ENCODE results near the gene CREB3L2. TPM values are rescaled to one million over a fixed set of nuclear protein-coding genes. Genes with fewer than 3 reads are reported as not detected.

CREB3L2 gene
- total RNA-seq, 1 donor from 2014 or later = 50.6 TPM

- peaks cover 36% of the 10 kb centered on the region for H3K4me1 Mint-ChIP-seq (ENCODE audit: unreplicated experiment)
- no peaks in the 10 kb centered on the region for H3K27me3 Mint-ChIP-seq (ENCODE audit: unreplicated experiment)
- no peak for TF ChIP-seq CTCF (IDR thresholded peaks at IDR 0.05; ENCODE audit: unreplicated experiment)
- no peak overlapping the region for H3K4me3 Mint-ChIP-seq (ENCODE audit: unreplicated experiment)
- H3K27ac Mint-ChIP-seq (ENCODE audit: unreplicated experiment) = peak overlapping the region; percentile 85
- H3K36me3 Mint-ChIP-seq (ENCODE audit: low read depth, unreplicated experiment) = no peaks in the 10 kb centered on the region
- no peaks in the 10 kb centered on the region for H3K9me3 Mint-ChIP-seq (ENCODE audit: unreplicated experiment)
- no peak for DNase-seq (ENCODE audit: low spot score)
These were observed 48.0 kb downstream of the CREB3L2 start for GRCh38 chr7:137953665-137954470.

GRCh38 chr7:137953043-137953664 is 48.7 kb downstream of the CREB3L2 start:
- H3K27me3 Mint-ChIP-seq (ENCODE audit: unreplicated experiment) = no peaks in the 10 kb centered on the region
- TF ChIP-seq CTCF (IDR thresholded peaks at IDR 0.05; ENCODE audit: unreplicated experiment) = no peak
- no peak overlapping the region for H3K4me3 Mint-ChIP-seq (ENCODE audit: unreplicated experiment)
- H3K4me1 Mint-ChIP-seq (ENCODE audit: unreplicated experiment) = peaks cover 40% of the 10 kb centered on the region
- H3K27ac Mint-ChIP-seq (ENCODE audit: unreplicated experiment) = peak overlapping the region; percentile 85
- no peaks in the 10 kb centered on the region for H3K9me3 Mint-ChIP-seq (ENCODE audit: unreplicated experiment)
- no peaks in the 10 kb centered on the region for H3K36me3 Mint-ChIP-seq (ENCODE audit: low read depth, unreplicated experiment)
- no peak for DNase-seq (ENCODE audit: low spot score)

- no peak for DNase-seq (ENCODE audit: low spot score)
- Mint-ChIP-seq H3K27me3 (ENCODE audit: unreplicated experiment) (no peaks in the 10 kb centered on the region), H3K4me1 (ENCODE audit: unreplicated experiment) (peaks cover 43% of the 10 kb centered on the region), H3K36me3 (ENCODE audit: low read depth, unreplicated experiment) (no peaks in the 10 kb centered on the region), H3K9me3 (ENCODE audit: unreplicated experiment) (no peaks in the 10 kb centered on the region), H3K4me3 (ENCODE audit: unreplicated experiment) (no peak overlapping the region), H3K27ac (ENCODE audit: unreplicated experiment) (no peak overlapping the region)
- no peak for TF ChIP-seq CTCF (IDR thresholded peaks at IDR 0.05; ENCODE audit: unreplicated experiment)
These were observed 49.5 kb downstream of the CREB3L2 start for GRCh38 chr7:137952426-137952805.

- H3K36me3 Mint-ChIP-seq (ENCODE audit: low read depth, unreplicated experiment) = no peaks in the 10 kb centered on the region
- H3K27ac Mint-ChIP-seq (ENCODE audit: unreplicated experiment) = no peak overlapping the region
- no peaks in the 10 kb centered on the region for H3K27me3 Mint-ChIP-seq (ENCODE audit: unreplicated experiment)
- DNase-seq (ENCODE audit: low spot score) = no peak
- peaks cover 37% of the 10 kb centered on the region for H3K4me1 Mint-ChIP-seq (ENCODE audit: unreplicated experiment)
- H3K9me3 Mint-ChIP-seq (ENCODE audit: unreplicated experiment) = no peaks in the 10 kb centered on the region
- TF ChIP-seq CTCF (IDR thresholded peaks at IDR 0.05; ENCODE audit: unreplicated experiment) = no peak
- no peak overlapping the region for H3K4me3 Mint-ChIP-seq (ENCODE audit: unreplicated experiment)
These were observed 50.0 kb downstream of the CREB3L2 start for GRCh38 chr7:137951700-137952425.
